Endothelial cell of umbilical vein (primary cell): Measurements from ENCODE around the gene SOX18. TPM values are rescaled to one million over a fixed set of nuclear protein-coding genes. Genes with fewer than 3 reads are reported as not detected.
A peak's percentile ranks its signal among the peaks of the same experiment; 100 is the strongest.

ENCODE experiments used
- BruUV-seq: library from RNA; stranded (reverse); fragments of 400-500 nt; replicated peaks from 2 replicates; lab custom pipeline; 2021; lab: Mats Ljungman, UMichigan
- CTCF ChIA-PET: fragments of 300-600, 350-600 bp; sonication (Branson Sonifier 250); formaldehyde crosslinking; loops from one replicate; lab custom pipeline; 2021; ENCODE audit warnings: antibody characterized with exemption, inconsistent platforms; lab: Charles Lee
- POLR2A ChIA-PET: fragments of 300-600, 350-600 bp; sonication (Branson Sonifier 250); formaldehyde crosslinking; loops from one replicate; lab custom pipeline; 2021; ENCODE audit warnings: antibody characterized with exemption, inconsistent platforms; lab: Charles Lee
- DNase-seq: peaks from one replicate; pipeline ENCODE4 v3.0.0-alpha.2; 2011; ENCODE audit warnings: low read depth, low spot score
- FAIRE-seq: peaks from 2 replicates; lab custom pipeline; 2011; peaks lifted over from hg19 to GRCh38; lab: Jason Lieb, UNC
- H2AFZ ChIP-seq: 2 replicates; pipeline ENCODE4 v1.6.0; 2012; ENCODE audit warnings: low read depth, low read length, control low read depth, inconsistent platforms
- H3K27ac ChIP-seq: 2 replicates; pipeline ENCODE4 v1.5.1; 2011; ENCODE audit warnings: low read depth, mild to moderate bottlenecking, control low read depth, low read length, moderate library complexity; ENCODE audit not compliant: insufficient read depth
- H3K27me3 ChIP-seq, 2 experiments: 2 replicates each; pipeline versions ENCODE4 v1.6.0 to v1.6.1; 2011; ENCODE audit warnings: low read length in 2 of 2, mixed read lengths in 1 of 2; ENCODE audit not compliant: control insufficient read depth in 2 of 2, insufficient read depth in 2 of 2
- H3K36me3 ChIP-seq, 2 experiments: 2 replicates in 1 of 2; 3 replicates in 1 of 2; pipeline ENCODE4 v1.5.1; 2011; ENCODE audit warnings: low read length in 2 of 2, mild to moderate bottlenecking in 1 of 2, moderate library complexity in 1 of 2; ENCODE audit not compliant: control insufficient read depth in 2 of 2, insufficient read depth in 2 of 2; ENCODE audit errors: extremely low read depth in 1 of 2
- H3K4me1 ChIP-seq: 3 replicates; pipeline ENCODE4 v1.5.1; 2011; ENCODE audit warnings: mild to moderate bottlenecking, low read length; ENCODE audit not compliant: control insufficient read depth, insufficient read depth; ENCODE audit errors: extremely low read depth
- H3K4me2 ChIP-seq: 2 replicates; pipeline ENCODE4 v1.6.1; 2011; ENCODE audit warnings: low read length, control low read depth, mixed read lengths; ENCODE audit not compliant: insufficient read depth
- H3K4me3 ChIP-seq, 3 experiments: fragments of 200-600 bp in 1 of 3; sonication (generic), shearing (Covaris generic) in 1 of 3; replicated peaks in 1 of 3; 2 replicates each; pipeline ENCODE4 v1.5.1; 2011 to 2016; ENCODE audit warnings: control low read depth in 3 of 3, low read length in 3 of 3, mild to moderate bottlenecking in 2 of 3, inconsistent platforms in 1 of 3, low read depth in 1 of 3, moderate library complexity in 1 of 3; ENCODE audit not compliant: insufficient read depth in 1 of 3
- H3K79me2 ChIP-seq: 2 replicates; pipeline ENCODE4 v1.6.0; 2012; ENCODE audit warnings: low read length, inconsistent platforms; ENCODE audit not compliant: control insufficient read depth, insufficient read depth
- H3K9ac ChIP-seq: replicated peaks from 2 replicates; pipeline ENCODE3; 2011; ENCODE audit warnings: low read length, control low read depth; ENCODE audit not compliant: insufficient read depth; ENCODE audit errors: extremely low read depth
- H3K9me1 ChIP-seq: replicated peaks from 3 replicates; pipeline ENCODE4 v1.6.0; 2011; ENCODE audit warnings: mild to moderate bottlenecking, low read length; ENCODE audit not compliant: control insufficient read depth, insufficient read depth; ENCODE audit errors: extremely low read depth
- H3K9me3 ChIP-seq: replicated peaks from 2 replicates; pipeline ENCODE4 v1.5.1; 2012; ENCODE audit warnings: low read length, inconsistent platforms; ENCODE audit not compliant: control insufficient read depth, insufficient read depth
- H4K20me1 ChIP-seq: replicated peaks from 2 replicates; pipeline ENCODE3; 2011; ENCODE audit warnings: mild to moderate bottlenecking, low read length; ENCODE audit not compliant: control insufficient read depth, insufficient read depth; ENCODE audit errors: extremely low read depth
- EZH2 ChIP-seq: IDR thresholded peaks from 2 replicates; pipeline ENCODE4 v1.6.1; 2012; ENCODE audit warnings: borderline replicate concordance, low read depth, mild to moderate bottlenecking, moderate library complexity, low read length, inconsistent platforms; ENCODE audit not compliant: severe bottlenecking
- FOS ChIP-seq: IDR thresholded peaks from 2 replicates; pipeline ENCODE4 v1.6.1; 2011; ENCODE audit warnings: mild to moderate bottlenecking, low read length, moderate library complexity, borderline replicate concordance; ENCODE audit not compliant: insufficient read depth
- MYC ChIP-seq: IDR thresholded peaks from one replicate; pipeline ENCODE4 v1.6.1; 2011; ENCODE audit warnings: mild to moderate bottlenecking, low read depth, low read length
- dilution Hi-C: fragments of 300-500 bp; cut with MboI; formaldehyde crosslinking; loops from one replicate; pipeline ENCODE4 v1.15.0; 2019; ENCODE audit warnings: low sequenced_read_pairs; ENCODE audit not compliant: extremely low pct_ligation_motif_present
- intact Hi-C: fragments of 100-400 bp; cut with micrococcal nuclease; formaldehyde crosslinking; loops from one replicate; pipeline ENCODE4 v1.10.0; 2022
- polyA plus RNA-seq, 4 experiments: library from polyadenylated mRNA; depleted of rRNA in 3 of 4; stranded (reverse) in 3 of 4; unstranded in 1 of 4; fragments of >200 nt; gene quantifications; 2 replicates each; pipeline versions ENCODE4 v1.2.1 to v1.2.3, GENCODE V29; 2011 to 2012; ENCODE audit warnings: missing spikeins in 1 of 4
- total RNA-seq: library from RNA; stranded (reverse); gene quantifications from 2 replicates; pipeline ENCODE4 v1.2.3, GENCODE V29; 2021
- TF ChIP-seq, protein P1 (sequence below), 2 donors: IDR thresholded peaks; 1 replicate in 1 of 2; 2 replicates in 1 of 2; pipeline ENCODE4 v1.5.1; 2011; ENCODE audit warnings: low read length in 2 of 2, mild to moderate bottlenecking in 2 of 2, moderate library complexity in 2 of 2, control low read depth in 1 of 2, inconsistent platforms in 1 of 2, low read depth in 1 of 2; ENCODE audit not compliant: insufficient read depth in 1 of 2; ENCODE audit errors: extremely low read depth in 1 of 2
- TF ChIP-seq, protein P2 (sequence below): IDR thresholded peaks from 2 replicates; pipeline ENCODE4 v1.6.1; 2011; ENCODE audit not compliant: insufficient read depth, insufficient read length

The SOX18 gene
- total and polyA plus RNA-seq, 2 donors (not counting 3 experiments of a cell fraction or from before 2014, with no cell fraction given): 20.9 to 175 TPM

DNA sequence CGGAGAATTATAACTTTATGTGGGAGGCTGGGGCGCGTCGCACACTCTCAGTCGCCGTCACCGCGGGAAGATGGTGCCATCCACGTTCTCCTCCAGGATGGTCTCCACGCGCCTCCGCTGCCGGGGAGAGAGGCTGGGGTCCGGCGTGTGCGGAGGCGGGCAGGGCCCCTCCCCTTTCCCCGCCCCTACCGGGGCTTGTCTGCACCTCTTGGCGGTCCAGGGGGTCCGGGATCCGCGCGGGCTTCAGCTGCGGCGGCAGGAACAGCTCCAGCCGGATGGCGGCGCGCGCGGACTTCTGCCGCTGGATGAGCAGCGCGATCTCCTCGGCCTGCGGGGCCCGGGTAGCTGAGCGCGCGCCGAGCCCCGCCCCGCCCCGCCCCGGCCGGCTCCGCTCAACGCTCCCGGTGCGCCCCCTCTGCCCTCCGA is 34.0 kb upstream of the SOX18 start:
- Histone ChIP-seq H3K9ac (no peak overlapping the region), H4K20me1 (no peaks in the 10 kb centered on the region), H3K27me3 (peaks cover 23 to 32% of the 10 kb centered on the region in 2 experiments), H3K79me2 (peaks cover 1% of the 10 kb centered on the region), H3K4me1 (peaks cover 17% of the 10 kb centered on the region), H2AFZ (peak overlapping the region; percentile 46), H3K4me3 (peak overlapping the region in 1 of 3 experiments; percentile 34), H3K36me3 (no peaks in the 10 kb centered on the region), H3K9me3 (no peaks in the 10 kb centered on the region), H3K4me2 (peak overlapping the region; percentile 34), H3K9me1 (no peaks in the 10 kb centered on the region), H3K27ac (no peak overlapping the region)
- TF ChIP-seq, protein P1, sequence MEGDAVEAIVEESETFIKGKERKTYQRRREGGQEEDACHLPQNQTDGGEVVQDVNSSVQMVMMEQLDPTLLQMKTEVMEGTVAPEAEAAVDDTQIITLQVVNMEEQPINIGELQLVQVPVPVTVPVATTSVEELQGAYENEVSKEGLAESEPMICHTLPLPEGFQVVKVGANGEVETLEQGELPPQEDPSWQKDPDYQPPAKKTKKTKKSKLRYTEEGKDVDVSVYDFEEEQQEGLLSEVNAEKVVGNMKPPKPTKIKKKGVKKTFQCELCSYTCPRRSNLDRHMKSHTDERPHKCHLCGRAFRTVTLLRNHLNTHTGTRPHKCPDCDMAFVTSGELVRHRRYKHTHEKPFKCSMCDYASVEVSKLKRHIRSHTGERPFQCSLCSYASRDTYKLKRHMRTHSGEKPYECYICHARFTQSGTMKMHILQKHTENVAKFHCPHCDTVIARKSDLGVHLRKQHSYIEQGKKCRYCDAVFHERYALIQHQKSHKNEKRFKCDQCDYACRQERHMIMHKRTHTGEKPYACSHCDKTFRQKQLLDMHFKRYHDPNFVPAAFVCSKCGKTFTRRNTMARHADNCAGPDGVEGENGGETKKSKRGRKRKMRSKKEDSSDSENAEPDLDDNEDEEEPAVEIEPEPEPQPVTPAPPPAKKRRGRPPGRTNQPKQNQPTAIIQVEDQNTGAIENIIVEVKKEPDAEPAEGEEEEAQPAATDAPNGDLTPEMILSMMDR (IDR thresholded peaks at IDR 0.05; ENCODE audit: extremely low read depth in 1 of 2, insufficient read depth in 1 of 2, low read depth in 1 of 2, low read length in 2 of 2): peak; percentile 36 to 69
- no peak for TF ChIP-seq EZH2
- no TSS peak for BruUV-seq
- DNase-seq: peak; percentile 65
- peak; percentile 67 for FAIRE-seq
- intact Hi-C loops (loop anchor here (1.0 kb wide), 2 partner anchors 19 to 37 kb away; no protein-coding TSS in a partner anchor), dilution Hi-C loops (no loop called here)
- POLR2A ChIA-PET: interaction anchor here (1.0 kb wide), 1 partner anchor 45 kb away, joined by 3 read pairs; no protein-coding TSS in a partner anchor
- CTCF ChIA-PET: interaction anchor here (0.7 to 2.8 kb wide), 22 partner anchors 9 to 590 kb away, joined by 3 to 66 read pairs (median 5); partner anchors contain the start of genes NPBWR2, PRPF6, SAMD10 and TCEA2

DNA sequence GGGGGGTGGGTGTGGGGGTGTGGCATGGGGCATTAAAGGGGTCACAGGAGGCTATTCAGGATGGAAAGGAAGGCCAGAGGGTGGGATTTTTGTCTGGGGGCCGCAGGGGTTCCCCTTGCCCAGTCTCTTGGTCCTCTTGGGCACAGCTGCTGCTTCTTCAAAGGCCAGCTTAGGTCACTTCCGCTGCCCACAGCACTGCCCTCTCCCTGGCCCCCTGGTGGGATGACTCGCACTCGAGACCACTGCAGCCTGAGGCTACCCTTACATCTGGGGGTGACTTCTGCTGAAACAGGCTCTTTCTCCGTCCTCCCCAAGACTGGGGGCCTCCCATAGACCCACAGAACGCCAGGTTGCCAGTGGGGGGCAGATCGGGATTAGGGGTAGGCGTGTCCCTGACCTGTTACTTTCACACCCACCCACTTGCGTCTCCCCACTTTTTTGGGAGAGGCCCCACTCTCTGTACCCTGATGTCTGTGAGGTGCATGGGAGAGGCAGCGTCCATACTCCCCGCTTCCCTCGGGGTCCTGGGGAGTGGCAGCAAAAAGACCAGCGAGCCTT is 33.5 kb upstream of the SOX18 start:
- Histone ChIP-seq H4K20me1 (no peaks in the 10 kb centered on the region), H3K4me1 (peaks cover 20% of the 10 kb centered on the region), H3K9ac (no peak overlapping the region), H3K36me3 (no peaks in the 10 kb centered on the region), H3K4me2 (peak overlapping the region; percentile 34), H3K9me1 (no peaks in the 10 kb centered on the region), H3K79me2 (peaks cover 5% of the 10 kb centered on the region), H3K9me3 (no peaks in the 10 kb centered on the region), H3K4me3 (no peak overlapping the region), H3K27me3 (peaks cover 23 to 32% of the 10 kb centered on the region in 2 experiments), H3K27ac (no peak overlapping the region), H2AFZ (peak overlapping the region; percentile 46)
- POLR2A ChIA-PET: interaction anchor here (1.0 kb wide), 1 partner anchor 44 kb away, joined by 3 read pairs; no protein-coding TSS in a partner anchor
- FAIRE-seq: no peak
- TF ChIP-seq, protein P2, sequence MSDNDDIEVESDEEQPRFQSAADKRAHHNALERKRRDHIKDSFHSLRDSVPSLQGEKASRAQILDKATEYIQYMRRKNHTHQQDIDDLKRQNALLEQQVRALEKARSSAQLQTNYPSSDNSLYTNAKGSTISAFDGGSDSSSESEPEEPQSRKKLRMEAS: no peak
- no peak for TF ChIP-seq FOS
- TF ChIP-seq MYC: no peak
- BruUV-seq: no TSS peak
- dilution Hi-C loops (no loop called here), intact Hi-C loops (loop anchor here (1.0 kb wide), 2 partner anchors 19 to 37 kb away; no protein-coding TSS in a partner anchor)
- CTCF ChIA-PET: interaction anchor here (0.9 to 2.8 kb wide), 19 partner anchors 10 to 189 kb away, joined by 3 to 66 read pairs (median 5); partner anchors contain the start of genes NPBWR2, PRPF6, SAMD10 and TCEA2
- DNase-seq: no peak
